ENCODE data around the gene DNAH3. TPM values are rescaled to one million over a fixed set of nuclear protein-coding genes. Genes with fewer than 3 reads are reported as not detected.

Gene DNAH3
- total RNA-seq, 1 experiment from 2014 or later: 0.24 TPM

DNA sequence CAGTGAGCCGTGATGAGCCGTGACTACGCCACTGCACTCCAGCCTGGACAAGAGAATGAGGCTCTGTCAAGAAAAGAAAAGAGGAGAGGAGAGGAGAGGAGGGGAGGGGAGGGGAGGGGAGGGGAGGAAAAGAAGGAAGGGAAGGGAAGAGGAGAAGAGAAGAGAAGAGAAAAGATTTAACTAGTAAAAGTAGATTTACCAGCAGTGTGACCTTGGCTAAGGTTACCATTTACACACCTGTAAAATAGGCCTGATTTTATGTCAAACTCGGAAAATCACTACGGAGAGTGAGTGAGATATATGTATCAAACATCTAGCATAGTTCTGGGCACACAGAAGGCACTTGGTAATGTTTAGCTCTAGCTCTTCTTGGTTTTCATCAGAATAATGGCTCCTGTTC, 140.8 kb downstream of the DNAH3 start:
- WGBS (ENCODE audit: extremely low coverage, insufficient read length, low lambda C conversion rate): no CpG with 5 or more reads among the region's 5 CpGs
- Histone ChIP-seq H3K79me2 (ENCODE audit: insufficient read depth, low read length) (no peaks in the 10 kb centered on the region), H4K8ac (replicated peaks; ENCODE audit: insufficient read length, low read depth, low read length) (no peak overlapping the region), H3K18ac (ENCODE audit: insufficient read length, low read depth, low read length) (no peak overlapping the region), H3K23me2 (ENCODE audit: insufficient read length, low read depth, low read length, poor library complexity, severe bottlenecking) (no peaks in the 10 kb centered on the region), H3K9ac (ENCODE audit: extremely low read depth, insufficient read length, low read length) (no peak overlapping the region), H3K4ac (ENCODE audit: low read depth, low read length) (no peak overlapping the region), H3K14ac (ENCODE audit: insufficient read depth, low read length) (no peak overlapping the region), H2BK20ac (ENCODE audit: low read depth, low read length, poor library complexity, severe bottlenecking) (no peak overlapping the region), H4K20me1 (ENCODE audit: control insufficient read depth, insufficient read depth, insufficient read length) (no peaks in the 10 kb centered on the region), H2AFZ (ENCODE audit: low read length) (no peak overlapping the region), H3T11ph (ENCODE audit: low read length) (no peak overlapping the region), H3K56ac (ENCODE audit: insufficient read length, low read depth, low read length) (no peak overlapping the region), H2BK15ac (ENCODE audit: low read depth, low read length) (no peak overlapping the region), H3K23ac (ENCODE audit: insufficient read length, low read depth, low read length) (no peak overlapping the region), H3K4me2 (ENCODE audit: insufficient read depth, insufficient read length, low read length) (no peak overlapping the region), H3K79me1 (ENCODE audit: insufficient read depth, low read depth, low read length, poor library complexity, severe bottlenecking) (no peaks in the 10 kb centered on the region), H2BK12ac (ENCODE audit: insufficient read length, low read depth, low read length) (no peak overlapping the region), H4K5ac (ENCODE audit: insufficient read length, low read depth, low read length) (no peak overlapping the region), H2AK5ac (ENCODE audit: insufficient read length, low read length) (no peak overlapping the region), H3K4me1 (ENCODE audit: insufficient read depth, low read length) (no peaks in the 10 kb centered on the region), H2BK120ac (ENCODE audit: low read depth, low read length, poor library complexity, severe bottlenecking) (no peak overlapping the region), H3K27me3 (ENCODE audit: insufficient read depth, low read length) (no peaks in the 10 kb centered on the region), H2BK5ac (ENCODE audit: insufficient read length, low read length) (no peak overlapping the region), H3K9me3 (ENCODE audit: control insufficient read depth, low read depth, low read length) (no peaks in the 10 kb centered on the region), H4K91ac (ENCODE audit: insufficient read length, low read depth, low read length) (no peak overlapping the region), H3K27ac (ENCODE audit: insufficient read length, low read depth, low read length) (no peak overlapping the region)
- peaks cover 4 to 7% of the 10 kb centered on the region in 2 experiments; a peak in 3 of 5 replicates for H3K9me3 Mint-ChIP-seq
- no peak for DNase-seq
- TF ChIP-seq, protein P1, sequence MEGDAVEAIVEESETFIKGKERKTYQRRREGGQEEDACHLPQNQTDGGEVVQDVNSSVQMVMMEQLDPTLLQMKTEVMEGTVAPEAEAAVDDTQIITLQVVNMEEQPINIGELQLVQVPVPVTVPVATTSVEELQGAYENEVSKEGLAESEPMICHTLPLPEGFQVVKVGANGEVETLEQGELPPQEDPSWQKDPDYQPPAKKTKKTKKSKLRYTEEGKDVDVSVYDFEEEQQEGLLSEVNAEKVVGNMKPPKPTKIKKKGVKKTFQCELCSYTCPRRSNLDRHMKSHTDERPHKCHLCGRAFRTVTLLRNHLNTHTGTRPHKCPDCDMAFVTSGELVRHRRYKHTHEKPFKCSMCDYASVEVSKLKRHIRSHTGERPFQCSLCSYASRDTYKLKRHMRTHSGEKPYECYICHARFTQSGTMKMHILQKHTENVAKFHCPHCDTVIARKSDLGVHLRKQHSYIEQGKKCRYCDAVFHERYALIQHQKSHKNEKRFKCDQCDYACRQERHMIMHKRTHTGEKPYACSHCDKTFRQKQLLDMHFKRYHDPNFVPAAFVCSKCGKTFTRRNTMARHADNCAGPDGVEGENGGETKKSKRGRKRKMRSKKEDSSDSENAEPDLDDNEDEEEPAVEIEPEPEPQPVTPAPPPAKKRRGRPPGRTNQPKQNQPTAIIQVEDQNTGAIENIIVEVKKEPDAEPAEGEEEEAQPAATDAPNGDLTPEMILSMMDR (conservative IDR thresholded peaks at IDR 0.05): no peak
- H3K4me1 Mint-ChIP-seq: no peaks in the 10 kb centered on the region; a peak in 1 of 4 replicates
- H3K27me3 Mint-ChIP-seq (ENCODE audit: low read depth): peaks cover 2% of the 10 kb centered on the region; the same call in 1 of the 2 replicates
- no peak overlapping the region for H3K4me3 Mint-ChIP-seq
- no peak overlapping the region for H3K27ac Mint-ChIP-seq
- H3K36me3 Mint-ChIP-seq (ENCODE audit: insufficient read depth in 1 of 3, low read depth in 3 of 3): peaks cover 0 to 8% (median 0%) of the 10 kb centered on the region in 3 experiments; a peak in 1 of 7 replicates

All from H9 (cell line).